ENCODE measurements around the gene KDELR1. TPM values are rescaled to one million over a fixed set of nuclear protein-coding genes. Genes with fewer than 3 reads are reported as not detected.

The KDELR1 gene
- total and polyA plus RNA-seq, 2 of the 13 experiments (the other 11 are each of a cell fraction or from before 2014, with no cell fraction given), result 134 to 185 TPM

GRCh38 chr19:48354332-48354992 is 36.9 kb downstream of the KDELR1 start (continued):
- TF ChIP-seq ZNF577 (CRISPR knock-in tag; IDR thresholded peaks at IDR 0.05; ENCODE audit: borderline replicate concordance, low read depth) (no peak), STAT5B (CRISPR knock-in tag; IDR thresholded peaks at IDR 0.05) (no peak), STAG1 (CRISPR knock-in tag; IDR thresholded peaks at IDR 0.05) (no peak), RXRA (CRISPR knock-in tag; IDR thresholded peaks at IDR 0.05) (peak; percentile 82), ZNF292 (CRISPR knock-in tag; IDR thresholded peaks at IDR 0.05; ENCODE audit: borderline replicate concordance, low read depth) (peak; percentile 78), ZNF367 (CRISPR knock-in tag; IDR thresholded peaks at IDR 0.05; ENCODE audit: borderline replicate concordance) (no peak), ZNF460 (CRISPR knock-in tag; IDR thresholded peaks at IDR 0.05; ENCODE audit: borderline replicate concordance) (peak; percentile 67; the same call in 1 of the 2 replicates), FOSL2 (CRISPR knock-in tag; IDR thresholded peaks at IDR 0.05) (peak; percentile 96), SMARCC2 (IDR thresholded peaks at IDR 0.05) (no peak), ZBTB39 (CRISPR knock-in tag; IDR thresholded peaks at IDR 0.05) (no peak), SP1 (IDR thresholded peaks at IDR 0.05) (no peak), SP1 (CRISPR knock-in tag; IDR thresholded peaks at IDR 0.05) (no peak), ADNP (CRISPR knock-in tag; IDR thresholded peaks at IDR 0.05) (peak; percentile 97), TFDP1 (CRISPR knock-in tag; IDR thresholded peaks at IDR 0.05; ENCODE audit: borderline replicate concordance) (peak; percentile 66; the same call in 1 of the 2 replicates), HMGA1 (CRISPR knock-in tag; conservative IDR thresholded peaks at IDR 0.05) (no peak), TMF1 (CRISPR knock-in tag; IDR thresholded peaks at IDR 0.05; ENCODE audit: low read depth) (peak; percentile 15; the same call in 1 of the 2 replicates), ZNF644 (CRISPR knock-in tag; IDR thresholded peaks at IDR 0.05; ENCODE audit: low read depth) (peak; percentile 57; the same call in 1 of the 2 replicates), GABPA (IDR thresholded peaks at IDR 0.05; ENCODE audit: low read depth, low read length) (no peak), GABPA (CRISPR knock-in tag; IDR thresholded peaks at IDR 0.05; ENCODE audit: low read depth) (peak; percentile 34; the same call in 1 of the 2 replicates), EZH2 (conservative IDR thresholded peaks at IDR 0.05; ENCODE audit: low read depth, low read length) (no peak), ZNF234 (CRISPR knock-in tag; conservative IDR thresholded peaks at IDR 0.05) (no peak), PAX8 (CRISPR knock-in tag; IDR thresholded peaks at IDR 0.05; ENCODE audit: borderline replicate concordance) (no peak), PLRG1 (conservative IDR thresholded peaks at IDR 0.05) (no peak), CREBL2 (CRISPR knock-in tag; IDR thresholded peaks at IDR 0.05; ENCODE audit: borderline replicate concordance) (no peak), GATAD2A (CRISPR knock-in tag; IDR thresholded peaks at IDR 0.05) (peak; percentile 90), NFIC (IDR thresholded peaks at IDR 0.05; ENCODE audit: low read length) (peak; percentile 82; the same call in 1 of the 2 replicates), ZNF496 (CRISPR knock-in tag; IDR thresholded peaks at IDR 0.05; ENCODE audit: insufficient replicate concordance) (no peak)
- TF ChIP-seq, protein P1, sequence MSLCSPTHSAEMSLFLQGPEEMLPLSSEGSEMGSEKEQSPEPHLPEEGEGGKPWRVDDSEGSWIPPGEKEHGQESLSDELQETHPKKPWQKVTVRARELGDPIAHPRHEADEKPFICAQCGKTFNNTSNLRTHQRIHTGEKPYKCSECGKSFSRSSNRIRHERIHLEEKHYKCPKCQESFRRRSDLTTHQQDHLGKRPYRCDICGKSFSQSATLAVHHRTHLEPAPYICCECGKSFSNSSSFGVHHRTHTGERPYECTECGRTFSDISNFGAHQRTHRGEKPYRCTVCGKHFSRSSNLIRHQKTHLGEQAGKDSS (CRISPR knock-in tag; IDR thresholded peaks at IDR 0.05; ENCODE audit: borderline replicate concordance, low read depth), result peak; percentile 98

Measured in HepG2 (cell line).